Loucy (cell line): ENCODE data around the gene ZNF248.

Source experiments
- H2AFZ ChIP-seq: fragments of 200-600 bp; sonication (generic); 2 replicates; pipeline ENCODE4 v1.6.0; 2016; ENCODE audit warnings: antibody characterized with exemption, mild to moderate bottlenecking, low read length, moderate library complexity
- H3F3A ChIP-seq: fragments of 200-600 bp; 2 replicates; pipeline ENCODE4 v1.6.0; 2016; ENCODE audit warnings: antibody characterized with exemption, low read depth, mild to moderate bottlenecking
- H3K27me3 ChIP-seq: fragments of 200-600 bp; sonication (generic); 2 replicates; pipeline ENCODE4 v1.6.1; 2014; ENCODE audit warnings: low read length, mild to moderate bottlenecking; ENCODE audit not compliant: insufficient read depth, poor library complexity, severe bottlenecking
- H3K36me3 ChIP-seq: fragments of 200-600 bp; sonication (generic); 2 replicates; pipeline ENCODE4 v1.6.1; 2016; ENCODE audit warnings: low read length; ENCODE audit not compliant: insufficient read depth
- H3K4me1 ChIP-seq: fragments of 200-600 bp; sonication (generic); 2 replicates; pipeline ENCODE4 v1.5.1; 2014; ENCODE audit warnings: low read length, mild to moderate bottlenecking; ENCODE audit not compliant: insufficient read depth, poor library complexity, severe bottlenecking
- H3K4me2 ChIP-seq: fragments of 200-600 bp; sonication (generic); 2 replicates; pipeline ENCODE4 v1.6.0; 2014; ENCODE audit warnings: antibody characterized with exemption, low read length, low read depth, mild to moderate bottlenecking; ENCODE audit not compliant: poor library complexity, severe bottlenecking
- H3K4me3 ChIP-seq: fragments of 200-600 bp; sonication (generic); 2 replicates; pipeline ENCODE4 v1.5.1; 2014; ENCODE audit warnings: low read length, mild to moderate bottlenecking, mixed read lengths; ENCODE audit not compliant: poor library complexity, severe bottlenecking
- H3K79me2 ChIP-seq: fragments of 200-600 bp; sonication (generic); 2 replicates; pipeline ENCODE4 v1.6.1; 2014; ENCODE audit warnings: low read length; ENCODE audit not compliant: insufficient read depth
- H3K9ac ChIP-seq: fragments of 200-600 bp; sonication (generic); 2 replicates; pipeline ENCODE4 v1.6.0; 2014; ENCODE audit warnings: mild to moderate bottlenecking, low read depth, low read length, moderate library complexity; ENCODE audit not compliant: poor library complexity, severe bottlenecking
- H3K9me2 ChIP-seq: fragments of 200-600 bp; sonication (generic); replicated peaks from 2 replicates; pipeline ENCODE4 v1.6.1; 2016; ENCODE audit warnings: low read depth, low read length, mixed read lengths
- H3K9me3 ChIP-seq: fragments of 200-600 bp; sonication (generic); 2 replicates; pipeline ENCODE4 v1.6.1; 2014; ENCODE audit warnings: mild to moderate bottlenecking, antibody characterized with exemption, low read length, low read depth; ENCODE audit not compliant: insufficient read depth
- H4K20me1 ChIP-seq: fragments of 200-600 bp; sonication (generic); 2 replicates; pipeline ENCODE4 v1.6.0; 2014; ENCODE audit warnings: antibody characterized with exemption, low read length, mild to moderate bottlenecking; ENCODE audit not compliant: insufficient read depth, poor library complexity, severe bottlenecking
- EZH2phosphoT487 ChIP-seq: fragments of 200-600 bp; IDR thresholded peaks from 2 replicates; pipeline ENCODE4 v1.6.1; 2018; ENCODE audit warnings: antibody characterized with exemption, mild to moderate bottlenecking, moderate library complexity, borderline replicate concordance
- TF ChIP-seq, protein P1 (sequence below): fragments of 200-600 bp; sonication (generic); conservative IDR thresholded peaks from 2 replicates; pipeline ENCODE4 v1.5.1; 2014; ENCODE audit warnings: mild to moderate bottlenecking, antibody characterized with exemption, low read length

ZNF248 gene

DNA sequence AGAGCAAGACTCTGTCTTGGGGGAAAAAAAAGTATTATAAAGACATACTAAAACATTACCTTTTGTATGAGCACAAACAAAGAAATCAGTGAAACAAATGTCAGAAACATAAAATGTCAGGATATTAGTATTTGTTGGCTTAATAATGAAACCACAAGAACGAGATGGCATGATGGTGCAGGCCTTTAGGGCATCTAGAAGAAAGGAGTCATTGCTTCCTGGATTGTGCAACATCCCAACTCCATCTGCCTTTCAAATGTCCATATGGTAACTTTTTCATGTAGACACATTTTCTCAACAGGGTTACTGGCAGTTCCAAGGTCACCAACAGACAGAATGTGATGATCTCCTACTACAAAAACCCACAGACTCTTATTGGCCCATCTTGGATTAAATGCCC, 96.6 kb downstream of the ZNF248 start:
- Histone ChIP-seq H3K36me3 (no peaks in the 10 kb centered on the region), H3K9me3 (no peaks in the 10 kb centered on the region)

DNA sequence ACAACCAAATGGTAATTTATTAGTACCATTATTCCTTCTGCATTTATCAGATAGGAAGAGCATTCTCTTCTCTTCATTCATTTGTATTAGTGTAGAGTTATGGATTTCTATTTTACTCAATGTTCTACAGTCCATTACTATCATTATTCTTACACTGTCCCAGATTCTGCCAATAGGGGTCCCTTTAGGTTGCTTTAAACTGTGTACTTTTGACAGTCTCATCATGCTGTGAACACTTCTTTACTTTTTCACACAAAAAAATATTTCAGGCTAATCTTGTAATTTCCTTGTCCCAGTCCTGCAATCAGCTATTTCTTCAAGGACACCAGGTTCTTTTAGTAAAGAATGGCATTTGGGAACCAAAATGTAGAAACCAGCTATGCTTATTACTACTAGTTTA, 99.3 kb downstream of the ZNF248 start:
- H3K79me2 ChIP-seq: no peaks in the 10 kb centered on the region
- H3K27me3 ChIP-seq: no peaks in the 10 kb centered on the region
- H3F3A ChIP-seq: no peaks in the 10 kb centered on the region
- no peaks in the 10 kb centered on the region for H3K9me2 ChIP-seq
- H3K4me3 ChIP-seq: no peak overlapping the region
- no peak for TF ChIP-seq EZH2phosphoT487
- TF ChIP-seq, protein P1, sequence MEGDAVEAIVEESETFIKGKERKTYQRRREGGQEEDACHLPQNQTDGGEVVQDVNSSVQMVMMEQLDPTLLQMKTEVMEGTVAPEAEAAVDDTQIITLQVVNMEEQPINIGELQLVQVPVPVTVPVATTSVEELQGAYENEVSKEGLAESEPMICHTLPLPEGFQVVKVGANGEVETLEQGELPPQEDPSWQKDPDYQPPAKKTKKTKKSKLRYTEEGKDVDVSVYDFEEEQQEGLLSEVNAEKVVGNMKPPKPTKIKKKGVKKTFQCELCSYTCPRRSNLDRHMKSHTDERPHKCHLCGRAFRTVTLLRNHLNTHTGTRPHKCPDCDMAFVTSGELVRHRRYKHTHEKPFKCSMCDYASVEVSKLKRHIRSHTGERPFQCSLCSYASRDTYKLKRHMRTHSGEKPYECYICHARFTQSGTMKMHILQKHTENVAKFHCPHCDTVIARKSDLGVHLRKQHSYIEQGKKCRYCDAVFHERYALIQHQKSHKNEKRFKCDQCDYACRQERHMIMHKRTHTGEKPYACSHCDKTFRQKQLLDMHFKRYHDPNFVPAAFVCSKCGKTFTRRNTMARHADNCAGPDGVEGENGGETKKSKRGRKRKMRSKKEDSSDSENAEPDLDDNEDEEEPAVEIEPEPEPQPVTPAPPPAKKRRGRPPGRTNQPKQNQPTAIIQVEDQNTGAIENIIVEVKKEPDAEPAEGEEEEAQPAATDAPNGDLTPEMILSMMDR: peak; percentile 29; the same call in 1 of the 2 replicates
- no peak overlapping the region for H3K4me2 ChIP-seq
- H3K36me3 ChIP-seq: no peaks in the 10 kb centered on the region
- no peaks in the 10 kb centered on the region for H3K4me1 ChIP-seq
- no peaks in the 10 kb centered on the region for H3K9me3 ChIP-seq
- no peak overlapping the region for H2AFZ ChIP-seq
- no peaks in the 10 kb centered on the region for H4K20me1 ChIP-seq
- no peak overlapping the region for H3K9ac ChIP-seq

More for the DNA sequence above, 96.6 kb downstream of the ZNF248 start:
- no peak overlapping the region for H3K4me3 ChIP-seq
- no peak for TF ChIP-seq EZH2phosphoT487
- TF ChIP-seq, protein P1: no peak
- no peaks in the 10 kb centered on the region for H3K4me1 ChIP-seq
- H3K9me2 ChIP-seq: no peaks in the 10 kb centered on the region
- no peaks in the 10 kb centered on the region for H3F3A ChIP-seq
- H3K27me3 ChIP-seq: no peaks in the 10 kb centered on the region
- H2AFZ ChIP-seq: no peak overlapping the region
- no peak overlapping the region for H3K4me2 ChIP-seq
- H3K79me2 ChIP-seq: no peaks in the 10 kb centered on the region
- no peak overlapping the region for H3K9ac ChIP-seq
- no peaks in the 10 kb centered on the region for H4K20me1 ChIP-seq

DNA sequence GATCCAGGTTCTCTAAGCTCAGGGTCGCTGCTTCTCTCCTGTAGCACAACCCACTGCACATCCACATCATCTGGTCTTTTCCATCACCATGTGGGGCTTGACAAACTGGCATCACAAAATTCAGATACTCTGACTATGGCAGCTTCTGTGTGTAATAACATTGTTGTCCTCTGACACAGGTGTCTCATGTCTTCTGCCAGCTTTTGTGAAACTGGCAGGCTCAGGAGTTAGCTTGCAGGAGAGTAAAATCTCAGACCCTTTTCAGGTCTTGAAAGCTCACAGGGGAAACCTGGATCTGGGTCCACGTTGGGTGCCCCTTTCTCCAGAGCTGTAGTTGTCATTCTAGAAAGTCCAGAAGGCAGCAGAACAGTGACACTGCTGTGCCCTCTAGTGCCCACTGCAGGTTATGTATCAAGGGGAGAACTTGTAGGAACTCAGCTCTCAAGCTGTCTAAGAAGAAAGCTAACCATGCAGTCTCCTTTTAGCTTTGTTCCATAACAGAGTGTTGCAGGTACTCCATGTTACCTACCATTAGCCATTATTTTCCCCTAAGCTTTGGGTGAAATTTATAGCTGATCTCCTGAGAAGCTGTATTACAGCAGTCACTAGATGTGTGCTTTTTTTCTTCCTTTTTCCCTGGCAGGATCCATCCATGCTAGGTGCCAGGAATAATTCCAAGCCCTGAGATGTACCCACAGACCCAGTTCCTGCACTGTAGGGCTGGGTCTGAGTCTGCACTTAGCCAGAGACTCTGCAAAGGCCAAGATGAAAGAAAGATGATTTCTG, 102.7 kb downstream of the ZNF248 start:
- Histone ChIP-seq H3F3A (no peaks in the 10 kb centered on the region), H4K20me1 (no peaks in the 10 kb centered on the region), H3K9me2 (no peaks in the 10 kb centered on the region), H2AFZ (no peak overlapping the region), H3K4me2 (no peak overlapping the region), H3K36me3 (no peaks in the 10 kb centered on the region), H3K27me3 (no peaks in the 10 kb centered on the region), H3K9me3 (no peaks in the 10 kb centered on the region), H3K9ac (no peak overlapping the region), H3K4me1 (no peaks in the 10 kb centered on the region), H3K4me3 (no peak overlapping the region), H3K79me2 (no peaks in the 10 kb centered on the region)
- no peak for TF ChIP-seq EZH2phosphoT487
- TF ChIP-seq, protein P1: peak; percentile 75
